Myocyte (in vitro differentiated cells): ENCODE results near the gene DNMT3A. TPM values are rescaled to one million over a fixed set of nuclear protein-coding genes. Genes with fewer than 3 reads are reported as not detected.
A peak's percentile ranks its signal among the peaks of the same experiment; 100 is the strongest.

ENCODE experiments used
- DNase-seq: peaks from one replicate; pipeline ENCODE4 v3.0.0-alpha.2; 2012; ENCODE audit warnings: low read depth
- polyA plus RNA-seq: library from polyadenylated mRNA; unstranded; fragments of >200 nt; gene quantifications from one replicate; pipeline ENCODE4 v1.2.1, GENCODE V29; 2012; ENCODE audit warnings: missing spikeins
- total RNA-seq: library from RNA; depleted of rRNA; stranded (reverse); fragments of >200 nt; gene quantifications from 2 replicates; pipeline ENCODE4 v1.2.3, GENCODE V29; 2014

The DNMT3A gene
- total RNA-seq = 5.7 and 5.8 TPM in 2 replicates
- 10.7 TPM for polyA plus RNA-seq

- DNase-seq = peak; percentile 71
Observed at GRCh38 chr2:25341753-25342371, at the start of gene DNMT3A. DNMT3A (minus strand) TSS chr2:25341925; CDS start chr2:25313984, 27,941 bp downstream.

GRCh38 chr2:25389161-25389560 lies 47.4 kb upstream of the DNMT3A start:
- DNase-seq = no peak

GRCh38 chr2:25388491-25388890 lies 46.8 kb upstream of the DNMT3A start:
- no peak for DNase-seq

DNA sequence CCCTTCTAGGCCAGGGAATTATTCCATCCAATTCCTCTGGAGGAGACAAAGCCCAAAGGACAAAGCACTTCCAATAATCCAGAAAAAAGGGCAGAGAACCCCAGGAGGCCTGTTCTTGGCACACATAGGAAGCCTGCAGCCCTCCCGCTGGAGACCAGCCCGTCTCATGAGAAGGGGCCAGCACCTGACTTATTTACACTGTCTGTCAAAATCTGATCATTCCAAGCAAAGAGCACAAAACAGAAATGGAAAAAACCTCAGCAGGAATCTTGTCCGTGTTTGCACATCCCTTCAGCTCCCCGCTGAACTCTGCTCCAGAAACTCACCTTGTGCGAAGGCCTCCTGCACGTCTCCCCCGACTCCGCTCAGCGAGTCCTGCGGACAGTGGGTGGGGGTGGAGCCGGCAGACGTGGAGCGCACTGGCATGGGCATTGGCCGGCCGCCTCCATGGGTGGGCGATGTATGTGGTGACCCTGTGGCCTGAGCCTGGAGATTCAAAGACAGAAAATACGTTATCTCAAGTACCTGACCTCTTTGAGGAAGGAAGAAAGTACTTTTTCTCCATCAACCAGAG lies 46.2 kb upstream of the DNMT3A start:
- no peak for DNase-seq

DNA sequence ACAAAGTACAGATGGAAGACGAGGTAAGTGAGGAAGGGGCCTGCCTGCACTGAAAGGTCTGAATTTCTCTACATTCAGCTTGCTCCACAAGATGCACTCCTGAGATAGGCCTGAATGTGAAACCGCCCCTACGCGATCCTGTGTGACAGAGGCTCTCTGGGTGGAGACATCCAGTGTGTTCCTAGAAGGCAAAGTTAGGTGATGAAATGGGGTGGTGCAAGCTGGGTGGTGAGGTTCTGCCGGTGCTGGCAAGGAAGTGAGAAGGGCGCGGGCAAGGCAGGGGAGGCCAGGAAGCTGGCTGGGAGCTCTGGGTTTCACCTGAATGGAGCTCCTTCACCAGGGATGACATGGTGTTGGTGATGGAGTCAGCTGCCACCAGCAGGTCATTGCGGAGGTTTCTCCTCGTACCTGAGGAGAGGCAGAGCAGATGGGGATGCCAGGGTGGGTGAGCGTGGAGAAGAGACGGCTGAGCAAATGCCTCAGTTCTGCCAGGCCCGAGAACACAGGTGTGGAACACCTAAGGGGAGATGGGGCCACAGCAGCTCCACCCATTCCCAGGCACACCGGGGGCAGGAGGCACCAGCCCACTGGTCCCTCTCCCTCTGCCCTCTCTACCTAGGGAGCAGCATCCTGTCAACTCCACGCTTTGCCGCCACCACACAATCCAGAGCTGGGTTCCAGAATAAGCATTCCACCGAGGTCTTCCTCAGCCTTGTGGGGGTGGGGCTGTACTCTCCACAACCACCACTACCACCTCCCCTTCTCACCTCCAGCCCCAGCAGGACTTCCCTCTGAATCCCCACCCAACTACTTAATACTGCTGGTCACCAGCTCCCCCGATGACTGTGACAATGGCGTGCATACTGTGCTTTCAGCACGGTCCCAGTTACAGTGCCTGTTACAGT lies 45.5 kb upstream of the DNMT3A start:
- no peak for DNase-seq

GRCh38 chr2:25385910-25386309 lies 44.2 kb upstream of the DNMT3A start:
- DNase-seq = no peak

DNA sequence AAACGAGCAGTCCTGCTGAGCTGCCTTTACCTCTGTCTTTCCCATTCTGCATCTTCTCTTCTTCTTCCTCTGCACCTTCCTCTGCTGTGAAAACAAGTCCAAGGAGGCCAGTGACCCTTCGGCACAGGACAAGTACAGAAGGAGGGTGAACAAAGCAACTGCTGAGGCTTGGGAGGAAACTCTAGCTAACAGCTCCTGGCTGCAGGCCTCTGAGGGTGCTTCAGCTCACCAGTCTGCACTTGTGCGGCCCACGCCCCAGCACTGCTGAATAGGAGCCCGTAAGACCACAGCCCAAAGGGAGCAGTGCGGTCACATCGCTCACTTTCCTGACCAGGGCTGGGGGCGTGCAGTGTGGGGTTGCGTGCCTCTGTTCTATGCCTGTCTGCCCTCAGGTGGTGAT lies 42.1 kb upstream of the DNMT3A start:
- no peak for DNase-seq

DNA sequence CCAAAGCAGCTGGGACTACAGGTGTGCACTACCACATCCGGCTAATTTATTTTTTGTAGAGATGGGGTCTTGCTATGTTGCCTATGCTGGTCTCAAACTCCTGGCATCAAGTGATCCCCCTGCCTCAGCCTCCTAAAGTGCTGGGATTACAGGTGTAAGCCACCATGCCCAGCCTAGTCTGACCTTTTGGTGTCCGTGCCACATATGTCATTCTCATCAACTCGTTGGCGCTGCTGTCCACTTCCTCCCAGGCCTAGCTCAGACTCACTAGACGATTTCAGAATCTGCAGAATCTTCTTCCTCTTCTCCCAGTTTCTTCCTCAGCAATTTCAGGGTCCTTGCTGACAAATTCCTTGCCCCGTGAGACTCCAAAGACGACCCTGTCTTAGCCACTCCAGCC lies 39.8 kb upstream of the DNMT3A start:
- DNase-seq = no peak

DNA sequence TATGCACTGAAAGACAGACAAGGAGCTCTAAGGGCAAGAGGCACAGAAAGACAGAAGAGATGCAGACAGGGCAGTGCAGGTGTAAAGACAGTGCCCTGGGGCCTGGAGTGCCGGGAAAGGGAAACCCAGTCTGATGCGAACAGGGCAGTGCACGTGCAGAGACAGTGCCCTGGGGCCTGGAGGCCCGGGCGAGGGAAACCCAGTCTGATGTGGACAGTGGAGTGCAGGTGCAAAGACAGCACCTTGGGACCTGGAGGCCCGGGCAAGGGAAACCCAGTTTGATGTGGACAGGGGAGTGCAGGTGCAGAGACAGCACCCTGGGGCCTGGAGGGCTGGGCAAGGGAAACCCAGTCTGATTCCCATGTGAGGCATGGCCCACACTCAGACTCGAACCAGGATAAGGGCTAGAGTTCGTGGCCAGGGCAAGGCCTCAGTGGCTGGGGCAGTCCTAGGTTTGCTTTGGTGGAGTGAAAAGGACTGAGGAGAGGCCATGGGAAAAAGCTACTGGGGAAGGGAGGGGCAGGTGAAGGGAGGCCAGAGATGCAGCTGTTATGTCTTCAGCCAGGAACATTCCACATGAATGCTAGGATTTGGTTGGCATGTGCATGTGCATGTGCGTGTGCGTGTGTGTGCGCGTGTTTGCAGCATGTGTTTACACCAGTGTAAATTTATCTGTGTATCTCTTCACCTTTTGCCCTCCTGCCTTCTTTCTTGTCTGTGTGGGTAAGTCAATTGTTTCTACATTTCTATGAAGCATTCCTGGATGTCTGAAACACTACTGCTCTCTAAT lies 39.1 kb upstream of the DNMT3A start:
- DNase-seq = peak; percentile 81

GRCh38 chr2:25380023-25380422 lies 38.3 kb upstream of the DNMT3A start:
- no peak for DNase-seq

- DNase-seq = no peak
Observed at GRCh38 chr2:25379535-25379934, 37.8 kb upstream of the DNMT3A start.

GRCh38 chr2:25378731-25379490 lies 37.2 kb upstream of the DNMT3A start:
- peak; percentile 43 for DNase-seq

GRCh38 chr2:25377822-25378421 lies 36.2 kb upstream of the DNMT3A start:
- DNase-seq = no peak

- DNase-seq = peak; percentile 92
Observed at GRCh38 chr2:25376750-25377621, 35.3 kb upstream of the DNMT3A start.

DNA sequence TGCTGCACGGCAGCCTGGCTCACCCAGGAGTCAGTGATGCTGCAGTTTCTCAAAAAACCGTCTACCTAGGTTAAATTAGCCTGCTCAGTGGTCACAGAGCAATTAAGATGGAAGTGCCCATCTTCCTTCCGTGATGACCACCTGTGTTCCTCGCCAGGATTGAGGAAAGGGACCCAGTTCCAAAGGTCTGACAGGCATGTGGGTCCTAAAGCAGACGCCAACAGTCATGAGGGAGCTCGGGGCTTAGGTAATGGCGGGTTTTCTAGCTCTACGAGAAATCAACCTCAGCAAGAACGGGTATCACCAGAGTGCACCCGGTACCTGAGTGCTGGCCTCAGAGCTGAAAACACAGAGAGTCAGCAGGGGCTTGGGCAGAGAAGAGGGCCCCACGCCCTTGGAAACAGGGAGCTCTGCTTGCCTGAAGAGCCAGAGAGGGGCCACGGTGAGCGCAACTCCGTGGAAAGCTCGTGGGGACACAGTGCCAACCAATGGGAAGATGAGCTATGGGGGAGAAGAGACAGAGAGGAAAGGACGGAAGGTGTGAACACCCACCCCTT lies 34.3 kb upstream of the DNMT3A start:
- no peak for DNase-seq

- DNase-seq = no peak
Observed at GRCh38 chr2:25375371-25375988, 33.8 kb upstream of the DNMT3A start.

DNA sequence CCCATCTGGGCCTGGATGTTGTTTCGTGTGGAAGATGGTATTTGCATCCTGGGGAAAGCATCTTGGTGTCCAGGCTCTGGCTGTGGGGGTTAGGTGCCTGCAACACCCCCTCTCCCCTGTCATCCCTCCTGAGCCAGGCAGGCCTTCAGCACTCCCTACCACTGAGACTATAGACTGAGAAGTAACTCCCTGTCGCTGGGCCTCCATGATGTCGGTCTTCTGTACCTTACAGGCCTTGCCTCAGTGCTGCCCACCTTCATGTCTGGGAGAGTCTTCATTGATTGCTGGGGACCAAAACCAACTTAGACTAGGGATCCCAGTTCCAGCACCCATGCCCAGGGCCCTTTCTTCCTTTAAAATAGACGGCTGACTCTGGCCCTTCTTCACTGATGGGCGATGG lies 33.1 kb upstream of the DNMT3A start:
- no peak for DNase-seq

DNA sequence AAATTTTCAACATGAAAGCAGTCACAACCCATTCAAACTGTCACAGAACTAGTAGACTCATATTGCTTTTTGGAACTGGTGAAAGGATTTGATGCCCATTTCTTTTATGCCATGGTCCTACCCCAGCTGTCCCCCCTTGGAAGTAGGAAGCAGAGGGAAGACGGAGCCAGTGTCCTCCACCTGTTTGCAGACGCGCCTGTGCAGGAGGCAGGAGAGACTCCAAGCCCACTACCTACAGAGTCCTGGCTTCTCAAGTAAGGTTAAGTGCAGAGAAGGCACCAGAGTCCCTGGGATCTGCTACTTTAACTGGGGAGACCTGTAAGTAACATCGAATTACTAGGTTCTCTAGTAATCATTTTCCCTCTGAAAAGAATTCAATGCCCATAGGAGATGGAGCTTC lies 32.7 kb upstream of the DNMT3A start:
- no peak for DNase-seq
